GM03348 (cell line): Measurements from ENCODE around the gene P4HA1.
"Not testable (repeated sequence)": the region's sequence is repeated elsewhere in the genome, so short reads cannot be mapped to it uniquely, and the experiment has no call there.

Experiments used
- DNase-seq: peaks from one replicate; pipeline ENCODE4 v3.0.0; 2012; ENCODE audit warnings: low spot score

P4HA1 gene

DNA sequence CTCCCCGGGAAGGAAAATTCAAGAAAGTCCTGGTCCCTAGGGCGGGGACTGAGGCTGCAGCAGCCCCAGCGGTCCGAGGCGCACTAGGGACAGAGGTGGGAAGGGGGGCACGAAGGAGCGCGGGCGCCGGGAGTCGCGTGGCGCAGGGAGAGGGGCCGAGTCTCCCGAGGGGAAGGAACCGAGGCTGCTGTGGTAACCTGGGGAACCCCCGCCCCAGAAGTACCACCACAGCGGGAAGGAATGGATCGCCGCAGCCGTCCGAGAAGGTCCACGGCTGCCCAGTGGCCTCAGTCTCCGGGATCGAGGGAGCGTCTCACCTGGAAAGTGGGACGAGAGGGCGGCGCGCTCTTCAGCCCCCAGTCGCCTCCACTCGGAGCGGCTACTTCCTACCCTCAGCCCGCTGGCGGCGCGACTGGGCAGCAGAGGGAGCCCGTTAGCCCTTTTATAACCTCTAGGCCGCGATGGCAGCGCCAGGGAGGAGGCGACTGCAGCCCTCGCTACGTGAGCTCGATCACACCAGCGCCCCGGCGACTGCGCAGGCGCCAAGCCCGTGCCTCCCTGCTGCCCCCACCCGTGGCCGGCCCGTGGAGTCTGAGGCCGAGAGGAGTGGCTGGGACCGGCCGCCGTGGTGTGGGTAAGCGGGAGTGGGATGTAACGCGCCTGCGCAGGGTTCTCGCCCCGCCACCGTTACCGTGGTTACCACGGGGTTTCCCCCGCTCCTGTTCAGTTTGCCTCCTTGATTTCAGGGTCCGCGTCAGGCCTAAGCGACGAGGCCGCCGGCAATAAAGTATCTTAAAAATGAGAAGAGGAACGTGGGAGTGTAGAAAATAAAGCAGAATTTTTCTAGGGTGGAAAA, at the start of gene P4HA1:
P4HA1 (minus strand) TSS at position 418 of the 856 bp plus-strand sequence. CDS start 21,983 bp downstream, outside the sequence.
- DNase-seq: peak; percentile 99

DNA sequence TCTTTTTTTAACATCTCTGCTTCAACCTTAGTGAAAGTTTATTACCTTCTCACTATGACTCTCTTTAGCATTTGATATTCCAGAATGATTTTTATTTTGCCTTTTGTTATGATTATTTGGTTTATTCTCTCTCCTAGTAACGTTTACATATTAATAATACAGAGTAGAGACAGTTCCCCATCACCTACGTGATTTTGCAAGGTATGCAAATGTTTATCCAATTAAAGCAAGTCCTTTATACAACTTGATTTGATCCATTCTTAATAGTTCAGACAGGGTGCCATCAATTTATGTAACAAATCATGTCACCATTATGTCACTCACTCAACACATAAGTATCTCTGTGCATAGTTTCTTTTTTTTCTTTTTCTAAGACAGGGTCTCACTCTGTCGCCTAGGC, 44.9 kb upstream of the P4HA1 start:
- DNase-seq: no peak

- no peak for DNase-seq
Measured at GRCh38 chr10:73139251-73139650, 42.6 kb upstream of the P4HA1 start.

- DNase-seq: no peak
Measured at GRCh38 chr10:73136627-73137026, 40.0 kb upstream of the P4HA1 start.

DNA sequence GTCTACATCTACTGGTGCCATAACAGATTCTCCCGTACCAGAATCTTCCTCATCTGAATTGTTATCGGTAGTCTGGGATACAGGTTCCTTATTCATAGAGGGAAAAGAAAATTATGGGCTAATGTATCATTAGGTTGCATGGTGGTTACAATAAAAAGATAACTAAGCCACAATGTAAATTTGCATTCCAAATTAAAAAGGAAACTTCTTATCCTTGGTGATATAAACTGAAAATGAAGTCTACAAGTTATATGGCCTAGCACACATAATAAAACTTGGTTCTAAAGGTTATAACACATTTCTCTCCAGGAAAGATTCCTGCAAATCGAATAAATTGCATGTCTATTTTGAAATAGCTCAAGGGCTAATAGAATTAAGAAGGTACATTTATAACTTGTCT, 38.1 kb upstream of the P4HA1 start:
- no peak for DNase-seq

DNA sequence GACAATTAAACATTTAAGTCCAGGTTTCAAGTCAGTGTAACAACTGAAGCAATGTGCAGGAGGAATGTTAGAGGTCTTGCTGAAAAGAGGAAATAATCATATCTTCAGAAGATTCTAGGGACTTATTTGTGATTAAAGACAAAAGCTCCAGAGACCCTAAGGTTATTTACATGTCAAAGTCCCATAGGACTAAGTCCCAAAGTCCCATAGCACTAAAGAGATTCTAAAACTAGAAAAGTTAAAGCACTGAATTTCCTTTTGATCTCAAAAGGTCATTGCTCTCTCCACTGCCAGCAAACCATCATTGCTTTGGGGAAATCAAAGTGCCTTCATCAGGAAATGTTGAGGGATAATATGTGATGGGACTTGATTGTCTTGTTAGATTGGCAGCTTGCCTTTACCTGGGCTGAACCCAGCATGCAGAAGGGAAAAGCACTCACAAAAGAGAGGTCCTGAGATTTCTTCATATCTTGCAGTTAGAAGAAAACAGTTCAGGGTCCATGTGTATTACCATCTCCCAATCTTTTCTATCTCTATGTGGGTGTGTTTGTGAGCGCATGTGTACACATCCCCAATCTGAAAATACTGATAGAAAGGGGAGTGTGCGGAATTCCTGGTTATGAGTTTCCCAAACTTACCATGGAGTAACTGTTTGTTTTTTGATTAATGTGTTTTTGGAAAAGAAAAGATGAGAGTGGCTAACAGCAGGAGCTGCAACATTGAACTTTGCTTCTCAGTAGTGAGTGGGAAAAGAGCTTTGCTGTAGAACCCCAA, 35.4 kb upstream of the P4HA1 start:
- DNase-seq: no peak

DNA sequence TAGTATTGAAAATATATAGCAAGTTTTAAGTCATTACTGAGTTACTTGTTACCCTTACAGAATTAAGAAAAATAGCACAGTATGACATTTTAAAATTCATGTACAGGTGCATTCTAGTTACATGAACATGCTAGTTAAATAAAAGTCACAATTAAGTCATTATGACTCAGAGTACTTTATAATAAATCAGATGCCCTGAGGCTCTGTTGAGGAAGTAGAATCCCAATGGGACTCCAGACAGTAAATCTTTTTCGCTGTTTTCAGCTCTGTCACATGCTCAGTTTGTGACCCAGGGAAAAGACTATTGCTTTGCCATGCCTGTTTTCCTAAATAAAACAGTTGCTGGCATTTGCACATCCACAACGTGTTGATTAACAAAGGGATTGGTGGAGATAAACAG, 34.6 kb upstream of the P4HA1 start:
- DNase-seq: no peak

DNA sequence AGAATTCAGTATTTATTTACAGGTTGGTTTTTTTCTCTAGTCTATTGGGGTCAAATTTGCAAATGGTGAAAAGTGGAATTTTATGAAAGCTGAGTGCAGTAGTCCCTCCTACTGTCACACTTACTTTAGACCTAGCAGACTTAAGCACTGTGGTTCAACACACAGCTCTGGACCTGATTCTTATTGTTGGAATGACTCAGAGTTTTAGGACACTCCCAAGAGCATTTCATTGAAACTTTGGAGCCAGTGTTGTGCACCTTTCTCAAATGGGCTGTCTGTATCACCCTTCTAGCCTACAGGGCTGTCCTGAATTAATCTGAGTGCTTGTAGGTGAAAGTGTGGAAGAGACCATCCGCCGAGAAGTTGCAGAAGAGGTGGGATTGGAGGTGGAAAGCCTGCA, 29.7 kb upstream of the P4HA1 start:
- no peak for DNase-seq

- DNase-seq: no peak
Measured at GRCh38 chr10:73119952-73120351, 23.3 kb upstream of the P4HA1 start.

GRCh38 chr10:73119457-73119856, 22.8 kb upstream of the P4HA1 start:
- no peak for DNase-seq

- DNase-seq: peak; percentile 38
Measured at GRCh38 chr10:73117976-73118743, 21.5 kb upstream of the P4HA1 start.

GRCh38 chr10:73116017-73116416, 19.4 kb upstream of the P4HA1 start:
- DNase-seq: no peak

GRCh38 chr10:73113551-73113950, 16.9 kb upstream of the P4HA1 start:
- peak; percentile 48 for DNase-seq

- DNase-seq: not testable (repeated sequence)
Measured at GRCh38 chr10:73112032-73112431, 15.4 kb upstream of the P4HA1 start.

DNA sequence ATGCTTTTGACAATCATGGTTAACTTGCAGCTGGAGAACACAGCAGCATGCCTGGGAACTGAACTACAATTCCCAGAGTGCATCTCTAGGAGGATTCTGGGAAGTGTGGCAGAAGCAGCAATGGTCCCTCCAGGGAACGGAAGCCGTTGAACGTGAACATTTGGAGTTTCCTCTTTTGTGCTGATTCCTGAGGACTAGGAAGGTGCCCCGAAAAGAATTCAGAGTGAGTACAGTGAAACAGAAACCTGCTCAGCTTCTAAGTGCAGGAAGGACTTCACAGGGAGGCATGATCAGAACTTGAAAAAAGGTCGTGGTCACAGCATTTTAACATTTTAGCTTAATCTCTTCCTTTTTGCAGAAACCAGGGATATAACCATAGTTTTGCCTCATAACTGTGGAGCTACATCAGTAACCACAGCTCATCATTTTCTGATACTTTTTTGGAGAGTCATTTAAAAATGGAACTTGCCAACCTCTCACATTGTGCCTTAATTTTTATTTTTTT, 13.7 kb upstream of the P4HA1 start, which contains the start of gene NUDT13:
NUDT13 (plus strand) TSS at position 111 of the 505 bp plus-strand sequence. CDS start 3,911 bp downstream, outside the sequence.
- DNase-seq: peak; percentile 77

GRCh38 chr10:73109248-73109652, 12.6 kb upstream of the P4HA1 start:
- DNase-seq: not testable (repeated sequence)

- DNase-seq: no peak
Measured at GRCh38 chr10:73106301-73106700, 9.6 kb upstream of the P4HA1 start.

DNA sequence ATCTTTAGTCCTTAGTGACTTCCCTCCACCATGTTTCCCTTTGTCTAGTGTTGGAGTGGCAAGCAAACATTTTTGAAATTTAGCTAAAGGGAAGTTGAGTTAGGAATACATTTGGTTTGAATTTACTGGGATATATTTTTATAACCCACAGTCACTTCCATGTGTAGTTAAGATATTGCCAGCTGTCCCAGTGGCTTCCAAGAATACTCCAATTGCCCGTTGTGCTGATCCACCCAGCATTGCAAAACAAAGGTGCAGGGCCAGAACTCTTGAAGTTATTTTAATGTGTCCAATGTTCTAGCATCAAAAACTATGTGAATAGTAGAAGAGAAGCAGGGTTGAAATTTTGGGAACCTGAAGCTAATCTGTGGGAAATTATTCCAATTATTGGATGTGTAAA, 2.5 kb upstream of the P4HA1 start:
- DNase-seq: peak; percentile 23

GRCh38 chr10:73097305-73097670, 622 bp upstream of the P4HA1 start:
- DNase-seq: no peak

- peak; percentile 72 for DNase-seq
Measured at GRCh38 chr10:73096041-73096448, 621 bp downstream of the P4HA1 start.

- DNase-seq: peak; percentile 64
Measured at GRCh38 chr10:73095481-73096021, 1.1 kb downstream of the P4HA1 start.

GRCh38 chr10:73094986-73095480, 1.6 kb downstream of the P4HA1 start:
- no peak for DNase-seq
